Neuronal stem cell (in vitro differentiated cells): ENCODE data around the gene SCAMP1.

Experiments
- DNase-seq: peaks from one replicate; pipeline ENCODE4 v3.0.0-alpha.2; 2013; ENCODE audit warnings: low spot score
- H2AFZ ChIP-seq: one replicate; pipeline ENCODE4 v1.6.1; 2013; ENCODE audit warnings: mild to moderate bottlenecking, low read length, inconsistent platforms
- H2AK5ac ChIP-seq: 2 replicates; pipeline ENCODE4 v1.6.1; 2013; ENCODE audit warnings: low read depth, mild to moderate bottlenecking, inconsistent platforms, low read length, moderate library complexity, mixed read lengths
- H2BK120ac ChIP-seq: 2 replicates; pipeline ENCODE4 v1.6.1; 2013; ENCODE audit warnings: low read depth, mild to moderate bottlenecking, inconsistent platforms, low read length, moderate library complexity, mixed read lengths
- H2BK12ac ChIP-seq: one replicate; pipeline ENCODE4 v1.6.1; 2013; ENCODE audit warnings: low read length, inconsistent platforms
- H2BK15ac ChIP-seq: 2 replicates; pipeline ENCODE4 v1.6.1; 2013; ENCODE audit warnings: mild to moderate bottlenecking, low read length, inconsistent platforms, mixed read lengths
- H2BK5ac ChIP-seq: one replicate; pipeline ENCODE4 v1.6.1; 2013; ENCODE audit warnings: inconsistent platforms, mild to moderate bottlenecking, low read length, moderate library complexity
- H3K14ac ChIP-seq: one replicate; pipeline ENCODE4 v1.6.1; 2013; ENCODE audit warnings: low read length, inconsistent platforms
- H3K18ac ChIP-seq: 2 replicates; pipeline ENCODE4 v1.6.1; 2013; ENCODE audit warnings: low read length, inconsistent platforms
- H3K23ac ChIP-seq: 2 replicates; pipeline ENCODE4 v1.6.1; 2013; ENCODE audit warnings: low read depth, mild to moderate bottlenecking, mixed read lengths, low read length, inconsistent platforms; ENCODE audit not compliant: poor library complexity
- H3K27ac ChIP-seq: replicated peaks from 3 replicates; pipeline ENCODE4 v1.5.1; 2013; ENCODE audit warnings: low read length, inconsistent platforms
- H3K27me3 ChIP-seq, 3 experiments: 2 replicates each; pipeline ENCODE4 v1.6.1; 2013; ENCODE audit warnings: low read length in 3 of 3, mild to moderate bottlenecking in 2 of 3, inconsistent platforms in 1 of 3, low read depth in 1 of 3, mixed read lengths in 1 of 3, moderate library complexity in 1 of 3; ENCODE audit not compliant: control insufficient read depth in 3 of 3, insufficient read depth in 3 of 3
- H3K36me3 ChIP-seq, 2 donors: replicated peaks in 1 of 2; 2 replicates each; pipeline ENCODE4 v1.6.1; 2013; ENCODE audit warnings: low read length in 2 of 2; ENCODE audit not compliant: control insufficient read depth in 2 of 2, insufficient read depth in 2 of 2
- H3K4ac ChIP-seq: 2 replicates; pipeline ENCODE4 v1.6.1; 2013; ENCODE audit warnings: inconsistent platforms, mild to moderate bottlenecking, low read length, moderate library complexity
- H3K4me1 ChIP-seq, 2 donors: 1 replicate in 1 of 2; 2 replicates in 1 of 2; pipeline ENCODE4 v1.6.1; 2013; ENCODE audit warnings: low read length in 2 of 2, low read depth in 1 of 2; ENCODE audit not compliant: control insufficient read depth in 2 of 2, insufficient read depth in 1 of 2
- H3K4me2 ChIP-seq: one replicate; pipeline ENCODE4 v1.6.1; 2013; ENCODE audit warnings: mild to moderate bottlenecking, low read length, inconsistent platforms; ENCODE audit not compliant: insufficient read depth, poor library complexity, severe bottlenecking
- H3K4me3 ChIP-seq, 2 donors: 2 replicates each; pipeline ENCODE4 v1.5.1; 2013; ENCODE audit warnings: low read length in 2 of 2, mild to moderate bottlenecking in 2 of 2, inconsistent platforms in 1 of 2, moderate library complexity in 1 of 2
- H3K79me1 ChIP-seq: one replicate; pipeline ENCODE4 v1.6.1; 2013; ENCODE audit warnings: low read depth, mild to moderate bottlenecking, inconsistent platforms, low read length, moderate library complexity
- H3K9ac ChIP-seq: one replicate; pipeline ENCODE4 v1.6.1; 2013; ENCODE audit warnings: mild to moderate bottlenecking, low read depth, low read length, inconsistent platforms; ENCODE audit not compliant: poor library complexity
- H3K9me3 ChIP-seq, 2 donors: replicated peaks in 1 of 2; 2 replicates each; pipeline versions ENCODE3 to v1.6.1; 2013; ENCODE audit warnings: low read length in 2 of 2, mild to moderate bottlenecking in 2 of 2, inconsistent platforms in 1 of 2, low read depth in 1 of 2, mixed read lengths in 1 of 2, moderate library complexity in 1 of 2; ENCODE audit not compliant: control insufficient read depth in 2 of 2, insufficient read depth in 1 of 2
- H4K8ac ChIP-seq: one replicate; pipeline ENCODE4 v1.6.1; 2013; ENCODE audit warnings: low read depth, mild to moderate bottlenecking, inconsistent platforms, low read length, moderate library complexity
- H4K91ac ChIP-seq: one replicate; pipeline ENCODE4 v1.6.1; 2013; ENCODE audit warnings: low read length, low read depth, mild to moderate bottlenecking, inconsistent platforms; ENCODE audit not compliant: poor library complexity
- WGBS, 2 donors: extraction: QIAGEN DNeasy Blood & Tissue Kit; methylation state at CpG; one replicate each; pipeline ENCODE4 v1.1.7; 2013; ENCODE audit warnings: missing lambda C conversion rate in 2 of 2, mixed read lengths in 1 of 2; ENCODE audit not compliant: insufficient read length in 2 of 2, insufficient replicate concordance in 1 of 2; ENCODE audit errors: extremely low coverage in 2 of 2; 5-methylcytosine and 5-hydroxymethylcytosine counted together

SCAMP1 gene

DNA sequence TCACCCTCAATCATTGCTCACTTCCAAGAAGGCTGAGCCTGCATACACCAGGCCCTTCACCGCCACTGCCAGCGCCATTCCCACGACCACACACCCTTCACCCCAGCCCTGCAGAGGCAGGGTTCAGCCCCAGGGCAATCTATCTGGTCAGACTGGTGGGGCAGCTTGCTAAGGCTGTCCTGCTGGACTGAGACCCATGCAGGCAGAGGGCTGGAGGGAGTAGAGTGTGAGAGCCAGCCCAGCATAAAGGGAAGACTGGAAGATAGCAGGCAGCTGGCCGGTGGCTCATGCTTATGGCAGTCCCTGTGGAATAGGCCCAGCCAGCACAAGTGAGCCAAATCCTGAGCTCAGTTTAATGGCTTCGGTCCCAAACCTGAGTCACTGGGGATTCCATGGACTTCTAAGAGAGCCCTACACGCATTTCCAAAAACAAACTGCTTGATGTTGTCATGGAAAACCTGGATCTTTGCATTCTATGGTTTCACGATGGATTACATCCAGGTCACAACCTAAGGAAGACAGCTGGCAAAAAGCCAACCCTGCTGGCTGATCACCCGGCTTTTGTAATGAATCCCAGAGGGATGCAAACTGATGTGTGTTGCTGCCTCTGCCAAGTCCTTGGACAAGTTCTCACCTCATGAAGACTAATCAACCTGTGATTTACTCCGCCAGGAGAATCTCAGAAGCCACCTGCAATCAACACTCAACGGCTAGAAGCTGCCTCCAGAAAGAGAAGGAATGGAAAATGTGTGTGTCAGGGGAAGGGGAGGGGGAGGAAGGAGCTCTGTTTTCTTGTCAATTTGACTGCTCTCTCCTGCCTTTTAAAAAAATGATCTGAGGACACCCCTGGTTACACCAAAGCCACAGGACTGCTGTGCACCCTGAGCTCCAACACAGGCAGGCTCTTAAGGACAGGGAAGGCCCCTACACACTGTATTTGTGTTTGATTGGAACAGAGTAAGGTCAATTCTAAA, 144.6 kb downstream of the SCAMP1 start:
- Histone ChIP-seq H4K8ac (no peak overlapping the region), H2BK15ac (no peak overlapping the region), H3K36me3 (no peaks in the 10 kb centered on the region), H2AFZ (no peak overlapping the region), H3K27me3 (no peaks in the 10 kb centered on the region), H2BK5ac (no peak overlapping the region), H3K9me3 (no peaks in the 10 kb centered on the region), H3K79me1 (peaks cover 1% of the 10 kb centered on the region), H3K23ac (peak overlapping the region; percentile 23), H3K4me1 (peaks cover 9 to 15% of the 10 kb centered on the region in 2 donors), H2BK12ac (no peak overlapping the region), H4K91ac (no peak overlapping the region), H2AK5ac (no peak overlapping the region), H3K9ac (no peak overlapping the region), H3K4ac (no peak overlapping the region), H3K14ac (peak overlapping the region; percentile 14), H2BK120ac (no peak overlapping the region), H3K4me2 (no peak overlapping the region), H3K27ac (no peak overlapping the region), H3K4me3 (no peak overlapping the region), H3K18ac (peak overlapping the region; percentile 30)
- DNase-seq = no peak
- no CpG with 5 or more reads among the region's 10 CpGs for WGBS, 2 donors

GRCh38 chr5:78505860-78506259, 145.4 kb downstream of the SCAMP1 start:
- H3K9ac ChIP-seq = no peak overlapping the region
- no peak overlapping the region for H3K18ac ChIP-seq
- no peak overlapping the region for H2AFZ ChIP-seq
- no peaks in the 10 kb centered on the region for H3K27me3 ChIP-seq
- H3K4me3 ChIP-seq = no peak overlapping the region
- no peak overlapping the region for H3K27ac ChIP-seq
- no peaks in the 10 kb centered on the region for H3K9me3 ChIP-seq
- H4K91ac ChIP-seq = no peak overlapping the region
- no peak overlapping the region for H3K23ac ChIP-seq
- H3K14ac ChIP-seq = no peak overlapping the region
- H3K4me2 ChIP-seq = no peak overlapping the region
- H4K8ac ChIP-seq = no peak overlapping the region
- H3K4me1 ChIP-seq = peaks cover 9 to 21% of the 10 kb centered on the region in 2 donors
- H2AK5ac ChIP-seq = no peak overlapping the region
- no peak overlapping the region for H2BK12ac ChIP-seq
- no peak overlapping the region for H2BK5ac ChIP-seq
- peaks cover 1% of the 10 kb centered on the region for H3K79me1 ChIP-seq
- no peak overlapping the region for H3K4ac ChIP-seq
- no peak overlapping the region for H2BK120ac ChIP-seq
- no peak overlapping the region for H2BK15ac ChIP-seq
- DNase-seq = no peak
- no CpG with 5 or more reads among the region's 2 CpGs for WGBS, 2 donors
- H3K36me3 ChIP-seq = no peaks in the 10 kb centered on the region

DNA sequence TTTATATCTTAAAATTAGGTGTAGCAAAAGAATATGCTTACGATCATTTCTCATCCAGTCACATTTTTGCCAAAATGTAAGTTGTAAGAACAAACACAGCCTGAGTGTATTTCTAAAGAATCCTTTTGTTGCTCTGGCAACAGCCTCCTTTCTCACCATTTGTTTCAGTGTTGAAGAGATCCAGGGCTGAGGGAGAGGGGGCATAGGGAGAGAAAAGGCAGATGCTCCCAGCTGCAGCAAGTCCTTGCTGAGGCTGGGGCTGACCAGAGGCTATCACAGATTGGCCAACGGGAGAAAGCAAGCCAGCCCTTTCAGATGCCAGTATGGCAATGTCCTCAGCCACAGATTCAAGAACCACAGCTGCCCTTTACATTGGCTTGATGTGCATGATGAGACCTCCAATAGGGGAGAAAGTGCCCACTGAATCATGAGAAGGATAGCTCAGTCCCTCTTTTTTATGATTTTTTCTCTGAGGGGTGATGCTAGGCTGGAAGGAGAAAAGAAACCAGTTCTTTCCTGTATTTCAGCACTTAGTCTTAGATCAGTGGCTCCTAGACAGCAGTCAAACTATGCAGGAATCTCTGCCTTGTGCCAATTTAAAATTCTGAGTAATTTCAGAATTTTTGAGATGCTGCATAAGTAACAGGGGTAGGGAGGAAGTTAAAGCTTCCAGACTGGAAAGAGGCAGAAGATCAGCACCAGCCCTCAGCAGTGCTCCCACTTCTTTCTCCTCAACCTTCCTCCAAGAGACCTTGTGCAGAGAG, 146.0 kb downstream of the SCAMP1 start:
- Histone ChIP-seq H3K27ac (no peak overlapping the region), H3K79me1 (peaks cover 1% of the 10 kb centered on the region), H3K4ac (no peak overlapping the region), H2BK12ac (no peak overlapping the region), H3K18ac (no peak overlapping the region), H3K4me1 (peaks cover 9 to 25% of the 10 kb centered on the region in 2 donors), H3K27me3 (no peaks in the 10 kb centered on the region), H3K4me3 (no peak overlapping the region), H3K9ac (no peak overlapping the region), H3K14ac (no peak overlapping the region), H2BK5ac (no peak overlapping the region), H2AFZ (peak overlapping the region; percentile 8), H2BK120ac (no peak overlapping the region), H4K91ac (no peak overlapping the region), H3K4me2 (no peak overlapping the region), H2AK5ac (no peak overlapping the region), H3K36me3 (no peaks in the 10 kb centered on the region), H3K23ac (no peak overlapping the region), H3K9me3 (no peaks in the 10 kb centered on the region), H4K8ac (no peak overlapping the region), H2BK15ac (no peak overlapping the region)
- WGBS, 2 donors = no CpG with 5 or more reads among the region's 2 CpGs
- no peak for DNase-seq

- Histone ChIP-seq H2BK120ac (no peak overlapping the region), H3K14ac (no peak overlapping the region), H3K79me1 (peaks cover 1% of the 10 kb centered on the region), H3K23ac (no peak overlapping the region), H2BK12ac (no peak overlapping the region), H2BK5ac (no peak overlapping the region), H3K18ac (no peak overlapping the region), H3K9me3 (no peaks in the 10 kb centered on the region), H4K8ac (no peak overlapping the region), H2BK15ac (no peak overlapping the region), H3K4me3 (no peak overlapping the region), H3K36me3 (no peaks in the 10 kb centered on the region), H2AFZ (no peak overlapping the region), H3K4me2 (no peak overlapping the region), H3K9ac (no peak overlapping the region), H4K91ac (no peak overlapping the region), H2AK5ac (no peak overlapping the region), H3K27me3 (no peaks in the 10 kb centered on the region), H3K27ac (no peak overlapping the region), H3K4me1 (peaks cover 9 to 30% of the 10 kb centered on the region in 2 donors), H3K4ac (no peak overlapping the region)
- no CpG with 5 or more reads among the region's 2 CpGs for WGBS, 2 donors
- DNase-seq = no peak
These were observed 147.1 kb downstream of the SCAMP1 start for GRCh38 chr5:78507531-78507930.
